Prostate gland (tissue), 2 donors: ENCODE measurements around the gene PPP1R12C.

Source experiments
- CTCF ChIP-seq, 4 experiments: fragments of 200-600 bp in 2 of 4; fragments of 450-650 bp in 2 of 4; sonication (generic) in 2 of 4; IDR thresholded peaks; 1 replicate in 3 of 4; 2 replicates in 1 of 4; pipeline ENCODE4 v1.5.1; 2016 to 2019; ENCODE audit warnings: antibody characterized with exemption in 4 of 4, mild to moderate bottlenecking in 2 of 4, moderate library complexity in 2 of 4
- POLR2A ChIP-seq: fragments of 450-650 bp; IDR thresholded peaks from one replicate; pipeline ENCODE4 v1.6.1; 2016; ENCODE audit warnings: antibody characterized with exemption, mild to moderate bottlenecking
- POLR2AphosphoS5 ChIP-seq: sonication (generic); formaldehyde crosslinking; IDR thresholded peaks from one replicate; pipeline ENCODE4 v1.6.1; 2017; ENCODE audit warnings: antibody characterized with exemption

- no peak for TF ChIP-seq POLR2AphosphoS5
- TF ChIP-seq CTCF (IDR thresholded peaks at IDR 0.05) = no peak
- no peak for TF ChIP-seq POLR2A
These were observed 41.1 kb downstream of the PPP1R12C start for GRCh38 chr19:55076321-55076720.
